Activated naive CD4-positive, alpha-beta T cell treated with Interleukin-2 at 50 U/mL for 16 hours (primary cell): Measurements from ENCODE around the gene GTF2F1.
"Not testable (repeated sequence)": the region's sequence is repeated elsewhere in the genome, so short reads cannot be mapped to it uniquely, and the experiment has no call there.

Experiments used
- DNase-seq: peaks from one replicate; pipeline ENCODE4 v3.0.0-alpha.2; 2020

Gene GTF2F1

DNA sequence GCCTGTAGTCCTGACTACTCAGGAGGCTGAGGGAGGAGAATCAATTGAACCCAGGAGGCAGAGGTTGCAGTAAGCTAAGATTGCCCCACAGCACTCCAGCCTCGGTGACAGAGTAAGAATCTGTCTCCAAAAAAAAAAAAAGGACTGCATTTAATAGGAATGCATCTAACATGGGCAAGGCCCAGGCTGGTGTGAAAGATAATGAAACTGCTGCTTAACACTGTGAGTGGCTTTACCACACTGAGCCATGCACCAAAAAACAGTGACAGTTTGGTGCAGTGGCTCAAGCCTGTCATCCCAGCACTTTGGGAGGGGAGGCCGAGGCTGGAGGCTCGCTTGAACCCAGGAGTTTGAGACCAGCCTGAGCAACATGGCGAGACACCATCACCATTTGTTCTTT, 8.6 kb downstream of the GTF2F1 start:
- no peak for DNase-seq

DNA sequence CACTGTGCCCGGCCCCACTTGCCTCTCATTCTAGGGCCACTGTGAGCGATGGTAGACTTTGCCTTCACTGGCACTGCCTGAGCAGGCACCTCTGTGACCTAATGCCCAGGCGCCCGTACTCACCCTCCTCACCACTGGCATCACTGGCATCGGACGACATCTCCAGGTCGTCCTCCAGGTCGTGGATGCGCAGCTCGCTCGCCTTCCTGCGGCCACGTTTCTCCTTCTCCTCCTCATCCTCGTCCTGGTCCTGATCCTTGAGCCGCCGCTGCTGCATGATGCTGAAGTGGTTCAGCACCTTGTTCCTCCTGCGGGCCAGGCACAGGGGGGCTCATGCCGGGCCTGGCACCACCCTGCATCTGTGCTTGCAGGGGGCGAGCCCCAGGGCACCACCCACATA, 9.8 kb downstream of the GTF2F1 start:
- no peak for DNase-seq

DNA sequence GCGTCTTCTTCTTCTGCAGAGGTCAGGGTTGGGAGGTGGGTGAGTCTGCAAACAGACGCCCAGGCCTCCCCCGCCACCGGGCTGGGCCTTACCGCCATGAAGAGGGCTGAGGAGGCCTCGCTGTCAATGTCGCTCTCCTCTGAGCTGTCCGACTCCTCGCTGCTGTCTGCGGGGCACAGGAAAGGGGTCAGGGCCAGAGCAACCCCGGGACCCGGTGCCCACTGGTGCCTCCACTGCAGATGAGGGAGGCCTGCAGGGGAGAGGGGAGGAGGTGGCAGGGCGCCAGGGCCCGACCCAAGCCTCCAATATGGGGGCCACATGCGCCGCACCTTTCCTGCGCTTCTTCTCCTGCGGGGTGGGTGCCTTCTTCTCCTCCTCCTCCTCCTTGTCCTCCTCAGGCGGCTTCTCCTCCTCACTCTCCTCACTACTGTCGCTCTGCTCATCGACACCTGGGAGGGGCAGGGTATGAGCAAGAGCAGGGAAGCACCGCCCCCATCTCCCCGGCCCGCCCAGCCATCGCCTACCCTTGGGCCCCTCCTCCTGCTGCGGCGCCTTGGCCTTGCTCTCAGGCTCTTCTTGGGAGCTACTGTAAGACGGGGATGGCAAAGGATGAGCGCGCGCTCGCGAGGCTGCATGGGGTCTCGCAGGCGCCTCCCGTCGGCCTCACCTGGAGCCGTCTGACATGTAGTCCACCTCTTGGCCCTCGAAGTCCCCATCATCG, 11.8 kb downstream of the GTF2F1 start:
- no peak for DNase-seq

DNA sequence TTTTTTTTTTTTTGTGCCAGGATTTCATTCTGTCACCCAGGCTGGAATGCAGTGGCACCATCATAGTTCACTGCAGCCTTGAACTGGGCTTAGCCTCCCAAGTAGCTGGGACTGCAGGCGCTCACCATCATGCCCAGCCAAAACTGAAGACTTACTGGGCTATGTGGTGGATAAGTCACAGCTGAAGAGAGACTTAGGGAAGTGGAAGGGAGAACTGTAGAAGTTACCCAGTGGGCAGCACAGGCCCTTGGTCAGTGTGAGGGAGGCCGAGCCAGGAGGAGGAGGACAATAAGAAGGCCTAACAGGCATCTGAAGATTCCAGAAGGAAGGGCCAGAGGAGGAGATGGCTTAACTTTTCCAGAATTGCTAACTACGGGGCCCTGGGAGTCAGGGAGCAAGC, 13.2 kb downstream of the GTF2F1 start:
- no peak for DNase-seq

DNA sequence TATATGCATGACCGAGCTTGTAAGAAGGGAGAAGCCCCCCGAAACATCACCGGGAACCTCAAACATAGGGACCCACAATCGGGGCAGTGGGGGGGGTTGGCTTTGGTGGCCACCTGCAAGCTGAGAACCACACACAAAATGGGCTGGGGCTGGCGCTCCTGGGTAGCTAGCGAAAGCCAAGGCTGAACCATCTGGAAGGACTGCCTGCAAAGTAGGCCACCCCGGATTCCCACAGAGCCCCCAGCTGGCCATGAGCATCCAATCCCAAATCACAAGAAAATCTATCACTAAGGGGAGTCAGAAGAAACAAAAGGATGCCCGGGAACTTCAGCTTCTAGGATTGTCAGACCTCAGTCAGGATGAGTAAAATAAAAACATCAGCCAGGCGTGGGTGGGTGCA, 14.5 kb downstream of the GTF2F1 start:
- no peak for DNase-seq

DNA sequence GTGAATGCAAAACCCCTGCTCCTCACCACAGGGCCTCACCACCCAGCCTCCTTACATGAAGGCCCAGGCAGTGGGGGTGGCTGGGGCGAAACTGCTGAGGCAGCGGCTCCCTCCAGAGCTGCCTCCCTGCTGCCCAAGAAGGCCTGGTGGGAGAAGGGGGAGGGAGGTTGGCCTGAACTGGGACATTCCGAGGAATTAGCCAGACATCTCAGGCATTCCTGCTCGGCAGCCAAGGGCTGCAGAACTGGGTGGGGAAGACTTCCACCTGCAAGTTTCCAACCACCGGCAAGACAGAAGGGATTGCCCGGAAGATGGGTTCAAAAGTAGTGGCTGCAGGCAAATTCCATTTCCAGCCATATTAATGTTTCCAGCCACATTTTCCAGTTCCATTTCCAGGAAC, 14.9 kb downstream of the GTF2F1 start:
- no peak for DNase-seq

DNA sequence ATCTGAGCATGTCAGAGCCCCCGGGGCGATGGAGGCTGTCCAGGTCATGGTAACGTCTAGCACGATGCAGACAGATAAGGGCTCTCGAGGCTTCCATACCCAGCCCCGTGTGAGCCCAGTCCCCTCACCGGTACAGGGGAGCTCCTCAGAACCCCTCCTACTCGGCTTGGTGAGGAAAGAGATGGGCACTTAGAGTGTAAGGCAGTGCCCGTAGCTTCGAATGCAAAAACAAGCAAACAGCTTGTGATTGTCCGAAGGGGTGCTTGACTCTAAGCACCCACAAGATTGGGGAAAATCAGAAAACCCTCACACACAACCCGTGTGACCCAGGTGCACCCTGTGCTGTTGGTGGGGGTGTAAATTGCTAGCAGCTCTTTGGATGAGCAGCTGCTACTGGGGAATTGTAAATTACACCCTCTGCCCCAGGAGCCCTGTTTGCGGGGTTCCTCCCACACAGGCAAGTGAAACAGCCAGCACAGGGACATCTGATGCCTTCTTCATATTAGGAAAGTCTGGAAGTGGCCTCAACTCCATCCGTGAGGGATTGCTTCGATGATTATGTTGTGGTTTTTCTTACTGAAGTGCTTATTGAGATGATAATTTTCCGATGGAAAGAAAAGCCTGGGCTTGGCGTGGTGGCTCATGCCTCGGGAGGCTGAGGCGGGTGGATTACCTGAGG, 16.3 kb downstream of the GTF2F1 start:
- no peak for DNase-seq

DNA sequence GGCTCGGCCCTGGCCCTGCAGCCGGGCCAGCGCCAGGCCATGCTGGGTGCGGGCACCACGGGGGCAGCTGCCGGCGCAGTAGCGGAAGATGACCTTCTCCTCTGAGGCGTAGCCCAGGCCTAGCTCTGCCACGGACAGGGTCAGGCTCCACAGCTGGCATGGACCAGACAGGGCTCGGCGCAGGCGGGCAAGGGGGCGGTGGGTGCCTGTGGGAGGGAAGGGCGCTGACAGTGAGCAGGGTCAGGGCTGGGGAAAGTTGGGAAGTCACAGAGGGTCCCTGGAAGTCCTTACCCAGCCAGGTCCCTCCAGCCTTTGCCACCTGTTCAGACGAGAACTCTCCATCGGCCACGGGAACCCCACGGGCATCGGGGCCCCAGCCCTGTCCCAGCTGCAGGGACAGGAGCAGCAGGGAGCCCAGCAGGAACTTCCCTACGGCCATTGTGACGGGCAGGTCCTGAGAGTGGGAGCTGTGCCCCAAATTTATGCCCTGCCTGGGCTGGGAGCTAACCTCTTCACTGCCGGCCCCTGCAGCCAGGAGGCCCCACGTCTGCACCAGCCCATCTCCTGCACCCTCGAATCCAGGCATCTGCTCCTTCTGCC, 17.5 kb downstream of the GTF2F1 start, which contains the start of gene PSPN:
Gene PSPN (minus strand): TSS at position 523 of the 600 bp plus-strand sequence. CDS start 84 bp downstream, at position 439.
- no peak for DNase-seq

DNA sequence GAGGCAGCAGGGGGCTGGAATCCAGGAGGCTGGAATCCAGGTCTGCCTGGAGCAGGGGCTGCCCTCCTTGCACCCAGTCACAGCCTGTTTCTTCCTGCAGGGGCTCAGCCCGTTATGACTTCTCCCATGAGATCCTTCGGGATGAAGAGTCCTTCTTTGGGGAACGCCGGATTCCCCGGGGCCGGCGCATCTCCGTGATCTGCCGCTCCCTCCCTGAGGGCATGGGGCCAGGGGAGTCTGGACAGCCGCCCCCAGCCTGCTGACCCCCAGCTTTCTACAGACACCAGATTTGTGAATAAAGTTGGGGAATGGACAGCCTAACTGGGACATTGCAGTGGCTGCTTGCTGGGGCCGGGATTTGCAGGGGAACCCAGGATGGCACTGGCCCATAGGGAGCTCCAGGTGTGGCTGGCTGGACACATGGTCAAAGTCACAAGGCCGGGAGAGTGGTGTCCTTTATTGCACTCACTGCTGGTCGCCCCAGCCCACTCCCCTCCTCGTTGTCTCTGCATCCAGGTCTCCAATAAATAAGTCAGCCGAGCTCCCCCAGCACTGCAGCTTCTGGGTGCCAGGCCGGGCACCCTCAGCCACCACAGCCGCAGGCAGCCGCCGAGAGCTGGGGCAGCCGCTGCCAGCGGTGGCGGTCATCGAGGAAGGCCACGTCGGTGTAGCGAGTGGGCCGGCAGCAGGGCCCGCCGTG, 18.1 kb downstream of the GTF2F1 start:
- DNase-seq = no peak

DNA sequence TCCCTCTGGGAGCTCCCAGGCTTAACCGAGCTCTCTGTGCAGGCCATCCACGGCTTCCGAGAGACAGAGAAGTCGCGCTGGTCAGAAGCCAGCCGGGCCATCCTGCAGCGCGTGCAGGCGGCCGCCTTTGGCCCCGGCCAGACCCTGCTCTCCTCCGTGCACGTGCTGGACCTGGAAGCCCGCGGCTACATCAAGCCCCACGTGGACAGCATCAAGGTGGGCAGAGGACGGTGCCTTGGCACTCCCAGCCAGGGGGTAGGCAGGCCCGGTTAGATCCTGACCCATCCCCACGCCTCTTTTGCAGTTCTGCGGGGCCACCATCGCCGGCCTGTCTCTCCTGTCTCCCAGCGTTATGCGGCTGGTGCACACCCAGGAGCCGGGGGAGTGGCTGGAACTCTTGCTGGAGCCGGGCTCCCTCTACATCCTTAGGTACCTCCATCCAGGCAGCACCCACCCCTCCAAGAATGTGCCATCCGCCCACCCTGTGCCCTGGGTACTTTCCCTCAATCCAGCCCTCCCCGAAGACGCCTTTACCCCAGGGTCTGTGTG, 18.7 kb downstream of the GTF2F1 start:
- no peak for DNase-seq

DNA sequence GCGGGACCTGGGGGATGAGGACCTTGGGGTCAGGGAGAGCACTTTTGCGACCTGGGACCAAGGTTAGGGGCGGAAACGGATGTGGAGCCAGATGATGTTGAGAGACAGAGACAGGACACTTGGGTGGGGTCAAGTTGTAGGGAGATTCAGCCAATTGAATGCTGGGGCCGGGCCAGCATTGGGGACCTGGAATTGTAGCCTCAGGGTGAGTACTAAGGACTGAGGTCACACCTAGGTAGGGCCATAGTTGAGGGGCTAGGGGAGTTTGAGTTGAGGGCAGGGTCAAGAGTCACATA, 19.2 kb downstream of the GTF2F1 start:
- no peak for DNase-seq

DNA sequence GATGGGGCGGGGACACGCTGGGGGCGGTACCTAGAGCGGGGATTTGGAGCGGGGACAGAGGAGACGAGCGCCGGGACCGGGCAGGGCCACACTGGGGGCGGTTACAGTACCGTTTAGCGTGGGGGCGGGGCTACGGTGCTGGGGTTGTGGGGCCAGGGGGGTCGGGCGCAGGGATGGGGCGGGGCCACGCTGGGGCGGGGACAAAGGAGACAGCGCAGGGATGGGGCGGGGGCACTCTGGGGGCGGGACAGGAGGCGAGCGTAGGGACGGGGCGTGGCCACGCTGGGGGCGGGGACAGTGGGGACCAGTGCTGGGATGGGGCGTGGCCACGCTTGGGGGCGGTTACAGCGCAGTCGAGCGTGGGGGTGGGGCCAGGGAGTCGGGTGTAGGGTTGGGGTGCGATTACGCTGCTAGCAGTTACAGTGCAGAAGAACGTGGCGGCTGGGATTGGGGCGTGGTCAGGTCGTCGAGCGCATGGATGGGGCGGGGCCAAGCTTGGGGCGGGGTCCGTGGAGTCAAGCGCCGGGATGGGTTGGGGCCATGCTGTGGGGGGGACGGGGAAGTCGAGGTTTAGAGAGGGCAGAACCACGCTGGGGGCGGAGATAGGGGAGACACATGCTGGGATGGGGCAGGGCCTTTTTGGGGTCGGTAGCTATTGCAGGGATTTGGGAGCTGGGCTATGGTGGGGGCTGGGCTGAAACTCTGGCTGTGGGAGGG, 19.7 kb downstream of the GTF2F1 start:
- peak; percentile 99 for DNase-seq

DNA sequence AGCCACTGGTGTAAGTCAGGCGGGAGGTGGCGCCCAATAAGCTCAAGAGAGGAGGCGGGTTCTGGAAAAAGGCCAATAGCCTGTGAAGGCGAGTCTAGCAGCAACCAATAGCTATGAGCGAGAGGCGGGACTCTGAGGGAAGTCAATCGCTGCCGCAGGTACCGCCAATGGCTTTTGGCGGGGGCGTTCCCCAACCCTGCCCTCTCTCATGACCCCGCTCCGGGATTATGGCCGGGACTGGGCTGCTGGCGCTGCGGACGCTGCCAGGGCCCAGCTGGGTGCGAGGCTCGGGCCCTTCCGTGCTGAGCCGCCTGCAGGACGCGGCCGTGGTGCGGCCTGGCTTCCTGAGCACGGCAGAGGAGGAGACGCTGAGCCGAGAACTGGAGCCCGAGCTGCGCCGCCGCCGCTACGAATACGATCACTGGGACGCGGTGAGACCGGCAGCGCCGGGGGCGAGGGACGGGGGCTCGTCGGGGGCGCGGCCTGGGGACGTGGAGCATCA, 20.3 kb downstream of the GTF2F1 start, which contains the start of gene ALKBH7:
Gene ALKBH7 (plus strand): TSS at position 201 of the 502 bp plus-strand sequence. CDS start 27 bp downstream, at position 228.
- DNase-seq = peak; percentile 96

DNA sequence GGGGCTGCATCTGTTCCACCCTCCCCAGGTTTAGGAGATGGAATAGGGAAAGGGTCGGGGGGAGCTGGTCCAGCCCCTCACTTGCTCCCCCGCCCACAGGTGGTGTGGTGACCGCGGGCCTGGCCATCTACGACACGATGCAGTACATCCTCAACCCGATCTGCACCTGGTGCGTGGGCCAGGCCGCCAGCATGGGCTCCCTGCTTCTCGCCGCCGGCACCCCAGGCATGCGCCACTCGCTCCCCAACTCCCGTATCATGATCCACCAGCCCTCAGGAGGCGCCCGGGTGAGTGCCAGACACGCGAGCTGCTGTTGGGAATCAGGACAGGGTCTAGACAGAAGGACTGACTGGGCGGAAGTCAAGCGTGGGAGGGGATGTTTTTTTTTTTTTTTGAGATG, 28.6 kb downstream of the GTF2F1 start:
- DNase-seq = no peak

DNA sequence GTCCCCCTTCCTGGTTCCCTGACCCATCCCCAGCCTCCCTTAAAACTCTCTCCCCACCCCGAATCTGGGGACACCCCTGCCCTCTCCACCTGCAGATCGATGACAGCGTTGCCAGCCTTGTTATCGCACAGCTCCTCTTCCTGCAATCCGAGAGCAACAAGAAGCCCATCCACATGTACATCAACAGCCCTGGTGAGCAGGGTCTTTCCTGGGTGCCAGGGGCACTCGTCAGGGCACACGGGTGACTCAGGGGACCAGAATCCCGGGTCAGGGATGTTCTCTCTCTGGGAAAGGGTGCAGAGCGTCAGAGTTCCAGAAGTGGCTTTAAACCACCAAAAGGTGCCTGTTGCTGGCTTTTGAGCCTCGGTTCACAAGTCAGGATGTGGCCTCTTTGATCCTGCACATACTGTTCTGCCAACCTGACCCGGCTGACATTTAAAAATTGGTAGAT, 30.6 kb downstream of the GTF2F1 start:
- DNase-seq = peak; percentile 37

DNA sequence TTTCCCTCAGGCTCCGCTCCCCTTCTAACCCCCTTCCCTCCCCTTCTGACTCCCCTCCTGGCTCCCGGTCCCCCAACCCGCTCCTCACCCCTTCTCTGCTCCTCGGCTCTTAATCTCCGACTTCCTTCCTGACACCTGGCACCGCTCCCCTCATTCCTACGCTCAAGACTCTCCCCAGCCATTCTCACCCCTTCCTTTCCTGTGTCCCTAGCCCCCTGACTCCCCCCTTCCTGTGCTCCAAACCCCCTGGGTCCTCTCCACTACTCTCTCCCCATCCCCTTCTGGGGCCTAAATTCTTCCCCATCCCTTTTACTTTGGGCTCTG, 31.0 kb downstream of the GTF2F1 start:
- no peak for DNase-seq

DNA sequence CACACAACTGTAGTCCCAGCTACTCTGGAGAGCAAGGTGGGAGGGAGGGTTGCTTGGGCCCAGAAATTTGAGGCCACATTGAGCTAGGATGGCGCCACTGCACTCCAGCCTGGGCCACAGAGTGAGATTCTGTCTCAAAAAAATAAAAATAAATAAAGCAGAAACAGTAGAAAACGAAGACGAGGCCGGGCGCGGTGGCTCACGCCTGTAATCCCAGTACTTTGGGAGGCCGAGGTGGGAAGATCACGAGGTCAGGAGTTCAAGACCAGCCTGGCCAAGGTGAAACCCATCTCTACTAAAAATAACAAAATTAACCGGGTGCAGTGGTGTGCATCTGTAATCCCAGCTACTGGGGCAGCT, 32.1 kb downstream of the GTF2F1 start:
- DNase-seq = not testable (repeated sequence)

DNA sequence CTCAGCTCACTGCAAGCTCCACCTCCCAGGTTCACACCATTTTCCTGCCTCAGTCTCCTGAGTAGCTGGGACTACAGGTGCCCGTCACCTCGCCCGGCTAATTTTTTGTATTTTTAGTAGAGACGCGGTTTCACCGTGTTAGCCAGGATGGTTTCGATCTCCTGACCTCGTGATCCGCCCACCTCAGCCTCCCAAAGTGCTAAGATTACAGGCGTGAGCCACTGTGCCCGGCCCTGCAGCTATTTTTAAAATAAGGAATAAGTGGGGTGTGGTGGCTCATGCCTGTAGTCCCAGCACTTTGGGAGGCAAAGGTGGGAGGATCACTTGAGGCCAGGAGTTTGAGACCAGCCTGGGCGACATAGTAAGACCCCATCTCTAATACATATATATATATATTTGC, 32.5 kb downstream of the GTF2F1 start:
- not testable (repeated sequence) for DNase-seq

DNA sequence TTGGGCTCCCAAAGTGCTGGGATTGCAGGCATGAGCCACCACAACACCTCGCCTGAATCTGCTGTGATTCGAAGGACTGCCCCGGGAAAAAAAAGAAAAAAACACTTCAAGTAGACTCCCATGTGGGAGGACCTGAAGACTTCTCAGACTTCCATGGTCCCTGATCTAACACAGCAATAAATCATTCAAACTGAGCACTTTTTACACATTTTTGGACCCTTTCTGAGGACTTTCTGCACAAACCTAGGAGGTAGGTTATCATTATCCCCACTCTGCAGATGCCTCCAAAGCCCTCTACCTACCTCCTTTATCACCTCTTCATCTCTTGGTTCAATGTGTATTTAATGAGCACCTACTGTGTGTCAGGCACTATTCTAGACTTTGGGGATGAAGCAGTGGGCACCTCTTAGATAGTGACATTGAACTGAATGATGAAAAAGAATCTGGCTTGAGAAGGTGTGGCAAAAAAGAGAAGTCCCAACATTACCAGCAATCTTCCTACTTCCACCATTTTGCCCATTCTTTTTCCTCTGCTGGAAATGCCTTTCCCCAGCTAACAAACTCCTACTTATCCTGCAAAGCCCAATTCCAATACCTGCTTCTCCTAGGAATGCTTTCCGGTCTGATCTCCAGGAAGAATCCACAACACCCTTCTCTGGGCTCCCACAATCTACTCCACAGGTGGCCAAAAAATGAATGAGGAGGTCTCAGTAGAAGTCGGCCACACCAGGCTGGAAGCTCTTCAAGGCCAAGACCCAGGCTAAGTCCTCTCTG, 33.2 kb downstream of the GTF2F1 start:
- DNase-seq = no peak

DNA sequence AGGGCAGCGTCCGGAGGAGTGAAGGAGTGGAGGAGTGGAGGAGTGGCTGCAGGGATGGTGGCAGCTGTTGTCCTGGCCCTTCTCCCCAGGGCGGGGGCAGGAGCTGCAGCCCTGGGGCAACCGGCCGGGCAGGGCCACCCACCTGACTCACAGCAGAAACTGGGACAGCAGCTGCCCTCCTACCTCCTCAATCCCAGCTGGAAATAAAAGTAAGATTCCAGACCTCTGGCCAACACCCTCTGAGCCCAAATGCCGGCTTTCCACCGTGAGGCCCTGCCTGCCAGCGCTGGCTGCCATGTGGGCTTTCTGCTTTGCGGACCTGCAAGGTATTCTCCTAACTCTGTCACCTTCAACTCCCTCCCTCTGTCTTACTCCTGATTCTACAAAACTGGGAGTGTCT, 35.0 kb downstream of the GTF2F1 start:
- DNase-seq = no peak

DNA sequence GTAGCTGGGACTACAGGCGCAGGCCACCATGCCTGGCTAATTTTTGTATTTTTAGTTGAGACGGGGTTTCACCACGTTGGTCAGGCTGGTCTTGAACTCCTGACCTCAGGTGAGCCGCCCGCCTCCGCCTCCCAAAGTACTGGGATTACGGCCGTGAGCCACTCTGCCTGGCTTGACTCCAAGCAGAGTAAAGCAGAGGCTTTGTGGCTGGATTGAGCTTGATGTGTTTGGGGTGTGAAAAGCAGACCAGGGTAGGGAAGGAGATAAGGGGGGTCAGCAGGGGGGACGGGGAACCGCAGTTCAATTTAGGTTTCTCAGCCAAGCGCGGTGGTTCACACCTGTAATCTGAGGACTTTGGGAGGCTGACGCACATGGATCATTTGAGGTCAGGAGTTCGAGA, 35.8 kb downstream of the GTF2F1 start:
- DNase-seq = no peak
